ENCODE measurements around the gene EHBP1.
"Not testable (repeated sequence)": the region's sequence is repeated elsewhere in the genome, so short reads cannot be mapped to it uniquely, and the experiment has no call there.

Gene EHBP1

DNA sequence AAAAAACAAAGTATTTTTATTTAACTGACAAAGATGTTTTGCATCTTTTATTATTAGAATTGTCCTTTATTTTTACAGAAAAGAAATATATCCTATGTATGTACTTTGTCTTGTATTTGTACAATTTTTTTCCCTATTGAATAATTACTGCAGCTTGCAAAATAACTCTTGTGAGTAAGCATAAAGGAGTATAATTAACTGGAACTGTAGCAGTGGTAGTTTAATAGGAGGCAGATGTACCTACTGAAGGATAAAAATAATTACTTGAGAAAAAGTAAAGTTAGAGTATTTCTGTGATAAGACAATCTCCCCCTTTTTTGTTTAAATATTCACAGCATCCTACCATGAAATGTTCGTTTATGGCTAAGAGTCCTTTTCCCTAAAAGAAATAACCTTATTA, 34.7 kb downstream of the EHBP1 start:
- peaks cover 6% of the 10 kb centered on the region for H3K36me3 Mint-ChIP-seq
- no peaks in the 10 kb centered on the region for H3K9me3 Mint-ChIP-seq
- ATAC-seq = no peak
- peaks cover 63% of the 10 kb centered on the region for H3K4me1 Mint-ChIP-seq
- H3K27me3 Mint-ChIP-seq = no peaks in the 10 kb centered on the region
- H3K4me3 Mint-ChIP-seq = no peak overlapping the region
- H3K27ac Mint-ChIP-seq = no peak overlapping the region

DNA sequence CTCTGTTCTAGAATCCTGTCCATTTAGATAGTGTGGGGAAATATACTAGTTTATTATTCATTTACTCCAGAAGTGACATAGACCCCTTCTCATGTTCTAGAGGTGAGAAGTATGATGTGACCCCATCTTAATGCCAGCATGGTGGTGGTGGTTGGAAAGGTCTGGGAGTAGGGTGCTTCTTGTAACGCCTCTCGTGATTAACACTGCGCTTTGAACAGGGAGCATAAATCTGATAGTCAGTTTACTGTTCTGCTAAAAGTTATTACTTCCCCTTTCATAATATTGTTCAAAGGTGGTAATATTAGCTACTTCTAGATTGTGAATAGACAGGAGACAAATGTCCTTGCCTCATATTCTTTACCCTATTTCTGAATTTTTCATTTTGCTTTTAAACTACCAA, 35.6 kb downstream of the EHBP1 start:
- Mint-ChIP-seq H3K36me3 (peaks cover 6% of the 10 kb centered on the region), H3K27me3 (no peaks in the 10 kb centered on the region), H3K4me1 (peaks cover 60% of the 10 kb centered on the region), H3K9me3 (no peaks in the 10 kb centered on the region), H3K27ac (no peak overlapping the region), H3K4me3 (no peak overlapping the region)
- no peak for ATAC-seq

DNA sequence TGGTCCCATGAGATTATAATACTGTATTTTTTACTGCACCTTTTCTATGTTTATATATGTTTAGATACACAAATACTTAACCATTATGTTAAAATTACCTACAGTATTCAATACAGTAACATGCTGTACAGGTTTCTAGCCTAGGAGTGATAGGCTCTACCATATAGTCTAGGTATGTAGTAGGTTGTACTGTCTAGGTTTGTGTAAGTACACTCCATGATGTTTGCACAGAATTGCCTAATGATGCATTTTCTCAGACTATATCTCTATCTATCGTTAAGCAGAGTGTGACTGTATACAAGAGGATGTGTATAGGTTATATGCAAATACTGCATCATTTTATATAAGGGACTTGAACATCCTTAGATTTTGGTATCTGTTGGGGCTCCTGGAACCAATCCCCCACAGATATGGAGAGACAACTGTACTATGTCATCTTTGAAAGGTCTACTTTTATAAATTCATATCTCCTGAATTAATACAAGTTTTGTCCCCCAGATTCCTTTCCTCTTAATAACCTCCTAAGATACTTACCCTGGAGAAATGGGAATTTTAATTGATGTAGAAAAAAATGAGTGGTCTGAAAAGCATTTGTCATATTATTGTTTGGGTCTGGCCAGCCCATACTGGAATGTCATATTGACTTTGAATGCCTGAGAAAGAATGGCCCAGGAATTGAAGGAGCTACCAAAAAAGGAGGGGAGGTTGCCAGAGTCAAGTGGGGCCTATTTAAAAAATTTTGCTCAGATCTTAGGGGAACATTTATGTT, 36.6 kb downstream of the EHBP1 start:
- H3K27ac Mint-ChIP-seq = no peak overlapping the region
- no peaks in the 10 kb centered on the region for H3K9me3 Mint-ChIP-seq
- no peaks in the 10 kb centered on the region for H3K27me3 Mint-ChIP-seq
- no peaks in the 10 kb centered on the region for H3K36me3 Mint-ChIP-seq
- no peak for ATAC-seq
- H3K4me3 Mint-ChIP-seq = no peak overlapping the region
- peaks cover 56% of the 10 kb centered on the region for H3K4me1 Mint-ChIP-seq

DNA sequence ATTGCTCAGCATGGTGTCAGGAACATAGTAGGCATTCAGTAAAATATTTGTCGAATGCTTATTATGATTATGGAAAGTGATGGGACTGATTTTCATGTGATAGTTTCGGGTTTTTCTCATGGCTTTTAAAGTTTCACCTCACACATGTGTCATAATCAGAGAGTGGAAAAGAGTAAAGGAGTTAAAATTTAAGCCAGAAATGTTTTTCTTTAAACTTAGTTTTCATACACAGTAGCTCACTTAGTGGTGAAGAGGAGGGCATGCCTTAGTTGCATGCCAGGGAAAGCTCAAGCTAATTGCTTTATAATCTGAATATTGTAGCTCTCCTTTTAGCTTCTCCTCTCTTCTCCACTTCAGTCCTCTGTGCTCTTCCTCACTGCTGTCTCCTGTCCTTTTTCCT, 38.0 kb downstream of the EHBP1 start:
- Mint-ChIP-seq H3K9me3 (no peaks in the 10 kb centered on the region), H3K27me3 (no peaks in the 10 kb centered on the region), H3K27ac (no peak overlapping the region), H3K4me3 (no peak overlapping the region), H3K4me1 (peaks cover 46% of the 10 kb centered on the region), H3K36me3 (peaks cover 7% of the 10 kb centered on the region)
- no peak for ATAC-seq

DNA sequence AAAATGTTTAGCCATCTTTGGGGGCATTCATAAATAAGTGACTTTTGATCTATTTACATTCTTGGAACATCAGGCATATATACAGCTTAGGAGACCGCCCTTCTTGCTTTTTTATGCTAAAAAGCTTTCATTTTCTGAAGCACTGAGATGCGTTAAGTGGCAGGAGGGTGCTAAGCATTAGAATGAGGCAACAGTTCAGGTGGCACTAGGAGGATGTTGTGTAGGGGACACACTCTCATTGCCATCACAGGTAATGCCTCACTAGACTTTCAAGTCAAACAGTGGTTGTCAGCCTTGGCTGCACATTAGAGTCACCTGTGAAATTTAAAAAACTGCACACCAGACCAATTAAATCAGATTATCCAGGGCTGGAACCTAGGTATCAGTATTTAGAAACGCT, 39.1 kb downstream of the EHBP1 start:
- no peak overlapping the region for H3K27ac Mint-ChIP-seq

DNA sequence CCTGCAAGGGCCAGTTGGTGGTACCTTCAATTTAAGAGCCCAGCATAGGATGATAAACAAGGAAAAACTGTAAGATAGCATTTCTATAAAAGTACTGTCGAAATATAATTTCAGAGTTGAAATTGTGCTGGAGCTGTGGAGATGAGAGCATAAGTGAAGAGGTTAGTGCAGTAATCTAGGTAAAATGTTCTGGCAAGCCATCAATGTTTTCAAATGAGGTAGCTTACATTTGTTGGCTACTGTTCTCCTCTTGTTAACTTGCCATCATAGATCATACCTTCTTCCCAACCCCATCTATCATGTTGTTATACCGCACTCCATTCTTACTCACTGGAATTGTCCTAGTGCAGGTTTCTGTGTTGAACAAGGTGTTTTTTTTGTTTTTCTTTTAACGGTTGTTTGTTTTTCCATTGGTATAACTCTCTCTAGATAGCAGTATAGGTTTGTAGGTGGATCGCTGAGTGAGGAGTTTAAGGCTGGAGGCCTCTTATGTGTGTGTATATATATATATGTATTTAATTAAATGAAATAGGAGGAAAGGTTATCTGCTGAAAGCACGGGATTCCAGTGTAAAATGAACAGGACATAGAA, 40.5 kb downstream of the EHBP1 start:
- H3K27me3 Mint-ChIP-seq = no peaks in the 10 kb centered on the region
- H3K4me1 Mint-ChIP-seq = peaks cover 43% of the 10 kb centered on the region
- H3K36me3 Mint-ChIP-seq = peaks cover 26% of the 10 kb centered on the region
- ATAC-seq = no peak
- H3K4me3 Mint-ChIP-seq = no peak overlapping the region
- no peak overlapping the region for H3K27ac Mint-ChIP-seq
- H3K9me3 Mint-ChIP-seq = peaks cover 2% of the 10 kb centered on the region

More for the DNA sequence above, 39.1 kb downstream of the EHBP1 start:
- Mint-ChIP-seq H3K4me1 (peaks cover 37% of the 10 kb centered on the region), H3K27me3 (no peaks in the 10 kb centered on the region), H3K4me3 (no peak overlapping the region), H3K9me3 (peaks cover 2% of the 10 kb centered on the region), H3K36me3 (peaks cover 12% of the 10 kb centered on the region)
- no peak for ATAC-seq

DNA sequence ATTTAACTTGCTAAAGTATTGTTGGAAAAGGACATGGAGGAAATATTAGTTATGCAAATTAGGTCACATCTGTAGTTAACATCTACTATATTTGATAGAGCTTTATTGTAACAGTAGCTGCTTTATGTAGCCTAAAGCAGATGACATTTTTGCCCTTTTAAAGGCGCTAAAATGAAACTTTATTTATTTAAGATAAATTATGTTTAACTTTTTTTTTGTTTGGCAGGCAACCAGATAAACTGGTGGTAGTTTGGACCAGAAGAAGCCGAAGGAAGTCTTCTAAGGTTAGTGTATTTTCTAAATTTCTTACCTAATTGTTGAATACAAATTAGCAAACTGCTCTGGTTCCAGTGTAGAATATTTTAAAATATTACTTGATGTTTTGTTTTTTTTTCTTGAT, 41.7 kb downstream of the EHBP1 start:
- H3K9me3 Mint-ChIP-seq = peaks cover 2% of the 10 kb centered on the region
- peaks cover 49% of the 10 kb centered on the region for H3K4me1 Mint-ChIP-seq
- no peaks in the 10 kb centered on the region for H3K27me3 Mint-ChIP-seq
- H3K4me3 Mint-ChIP-seq = no peak overlapping the region
- H3K36me3 Mint-ChIP-seq = peaks cover 36% of the 10 kb centered on the region
- H3K27ac Mint-ChIP-seq = no peak overlapping the region
- no peak for ATAC-seq

DNA sequence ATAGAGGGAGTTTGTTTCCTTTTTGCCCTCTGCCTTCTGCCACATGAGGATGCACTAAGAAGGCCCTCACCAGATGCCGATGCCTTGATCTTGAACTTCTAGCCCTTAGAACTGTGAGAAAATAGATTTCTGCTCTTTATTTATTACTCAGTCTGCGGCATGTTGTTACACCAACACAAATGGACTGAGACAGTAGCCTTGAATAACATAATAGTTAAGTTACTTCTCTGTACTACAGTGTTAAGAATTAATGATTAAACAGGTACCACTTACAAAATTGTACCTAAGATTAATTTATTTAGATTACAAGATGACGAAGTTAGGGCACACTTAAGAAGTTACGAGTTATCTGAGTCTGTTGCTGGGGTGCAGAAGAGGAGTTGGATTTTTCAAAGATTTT, 42.4 kb downstream of the EHBP1 start:
- Mint-ChIP-seq H3K36me3 (peaks cover 43% of the 10 kb centered on the region), H3K9me3 (peaks cover 2% of the 10 kb centered on the region)
- no peak for ATAC-seq

DNA sequence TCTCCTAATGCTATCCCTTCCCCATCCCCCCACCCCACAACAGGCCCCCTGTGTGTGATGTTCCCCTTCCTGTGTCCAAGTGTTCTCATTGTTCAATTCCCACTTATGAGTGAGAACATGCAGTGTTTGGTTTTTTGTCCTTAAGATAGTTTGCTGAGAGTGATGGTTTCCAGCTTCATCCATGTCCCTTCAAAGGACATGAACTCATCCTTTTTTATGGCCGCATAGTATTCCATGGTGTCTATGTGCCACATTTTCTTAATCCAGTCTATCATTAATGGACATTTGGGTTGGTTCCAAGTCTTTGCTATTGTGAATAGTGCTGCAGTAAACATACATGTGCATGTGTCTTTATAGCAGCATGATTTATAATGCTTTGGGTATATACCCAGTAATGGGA, 43.6 kb downstream of the EHBP1 start:
- Mint-ChIP-seq H3K4me1 (peaks cover 42% of the 10 kb centered on the region), H3K36me3 (peaks cover 54% of the 10 kb centered on the region)
- H3K9me3 Mint-ChIP-seq, H3K27me3 Mint-ChIP-seq, ATAC-seq, H3K4me3 Mint-ChIP-seq, H3K27ac Mint-ChIP-seq: not testable (repeated sequence)

More for the DNA sequence above, 42.4 kb downstream of the EHBP1 start:
- Mint-ChIP-seq H3K4me3 (no peak overlapping the region), H3K27me3 (no peaks in the 10 kb centered on the region), H3K4me1 (peaks cover 52% of the 10 kb centered on the region), H3K27ac (no peak overlapping the region)

DNA sequence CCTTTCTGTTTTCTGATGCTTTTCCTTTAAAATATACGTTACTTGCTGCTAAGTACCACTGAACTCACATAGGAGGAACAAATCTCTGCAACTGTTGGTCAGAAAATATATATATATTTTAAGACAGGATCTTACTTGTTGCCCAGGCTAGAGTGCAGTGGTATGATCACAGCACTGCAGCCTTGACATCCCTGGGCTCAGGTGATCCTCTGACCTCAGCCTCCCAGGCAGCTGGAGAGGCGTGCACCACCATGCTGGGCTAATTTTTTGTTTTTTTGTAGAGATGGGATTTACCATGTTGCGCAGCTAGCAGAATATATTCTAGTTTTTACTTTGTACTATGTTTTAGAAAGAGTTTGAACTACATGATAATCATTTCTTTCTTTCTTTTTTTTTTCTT, 51.5 kb downstream of the EHBP1 start:
- Mint-ChIP-seq H3K27me3 (no peaks in the 10 kb centered on the region), H3K4me3 (no peak overlapping the region), H3K4me1 (peaks cover 4% of the 10 kb centered on the region), H3K36me3 (peaks cover 40% of the 10 kb centered on the region), H3K9me3 (peaks cover 3% of the 10 kb centered on the region), H3K27ac (no peak overlapping the region)
- no peak for ATAC-seq

DNA sequence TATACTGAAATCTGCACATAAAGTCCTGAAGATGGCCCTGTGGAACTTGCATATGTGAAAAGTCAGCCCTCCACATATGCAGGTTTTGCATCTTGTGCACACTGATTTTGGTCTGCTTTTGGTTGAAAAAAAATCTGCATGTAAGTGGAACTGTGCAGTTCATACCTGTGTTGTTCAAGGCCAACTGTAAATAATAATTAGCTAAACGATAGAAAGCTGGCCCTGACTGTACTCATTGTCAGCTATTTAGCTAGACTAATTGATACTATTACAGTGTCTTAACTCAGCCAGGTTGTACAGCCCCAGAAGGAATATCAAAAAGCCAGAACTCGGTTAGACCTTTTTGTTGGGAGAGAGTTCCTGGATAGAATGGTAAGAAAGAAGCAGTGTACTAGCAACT, 54.5 kb downstream of the EHBP1 start:
- Mint-ChIP-seq H3K9me3 (no peaks in the 10 kb centered on the region), H3K4me1 (no peaks in the 10 kb centered on the region), H3K27ac (no peak overlapping the region), H3K4me3 (no peak overlapping the region), H3K27me3 (no peaks in the 10 kb centered on the region), H3K36me3 (peaks cover 12% of the 10 kb centered on the region)
- ATAC-seq = no peak

DNA sequence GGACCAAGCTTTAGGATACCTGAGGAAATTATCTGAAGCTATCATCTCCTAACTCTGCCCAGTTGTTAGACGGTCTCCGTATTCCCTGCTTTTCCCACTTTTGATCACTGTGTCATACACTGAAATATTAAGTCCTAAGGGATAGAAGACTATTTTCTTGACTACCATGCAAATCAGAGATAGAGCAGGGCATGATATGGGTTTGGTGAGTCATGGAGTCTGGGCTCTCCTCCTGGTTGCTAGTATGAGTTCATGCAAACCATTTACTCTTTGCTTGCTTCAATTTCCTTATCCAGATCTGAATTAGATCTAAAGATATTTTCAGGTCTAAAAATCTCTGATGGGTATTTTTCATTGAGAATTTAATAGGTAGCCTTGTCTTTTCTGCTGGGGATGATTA, 55.0 kb downstream of the EHBP1 start:
- Mint-ChIP-seq H3K4me3 (no peak overlapping the region), H3K36me3 (peaks cover 7% of the 10 kb centered on the region), H3K4me1 (no peaks in the 10 kb centered on the region), H3K27ac (no peak overlapping the region), H3K9me3 (no peaks in the 10 kb centered on the region), H3K27me3 (no peaks in the 10 kb centered on the region)
- no peak for ATAC-seq

DNA sequence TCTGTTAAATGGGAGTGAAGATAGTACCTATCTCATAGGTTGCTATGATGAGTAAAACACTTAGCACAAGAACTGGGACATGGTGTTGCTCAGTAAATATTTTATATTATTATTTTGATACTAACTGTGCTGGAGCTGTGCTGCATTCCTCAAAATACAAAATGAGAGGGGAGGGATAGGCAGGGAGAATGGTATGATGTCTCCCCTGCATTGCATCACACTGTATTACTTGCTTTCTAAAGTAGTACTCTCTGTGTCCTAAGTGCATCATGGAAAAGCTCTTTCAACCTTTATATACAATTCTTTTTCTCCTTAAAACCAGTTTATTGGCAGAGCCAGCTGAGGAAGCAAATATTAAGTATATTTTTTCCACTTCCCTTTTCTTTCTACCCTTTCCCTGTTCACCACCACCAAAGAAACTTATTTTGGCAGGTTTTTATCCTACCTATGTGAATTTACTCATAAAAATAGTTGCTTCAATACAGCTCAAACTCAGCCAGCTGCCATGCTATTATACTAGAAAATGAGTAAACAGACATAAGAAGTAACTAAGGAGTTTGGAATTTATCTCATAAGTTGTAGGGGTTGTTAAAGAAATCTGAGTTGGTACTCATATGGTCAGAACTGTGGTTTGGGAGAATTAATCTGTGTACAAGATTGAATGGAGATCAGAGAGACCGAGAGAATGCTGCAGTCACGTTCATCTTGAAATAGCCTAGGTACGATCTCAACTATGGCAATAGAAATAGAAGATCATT, 60.3 kb downstream of the EHBP1 start:
- no peak overlapping the region for H3K4me3 Mint-ChIP-seq
- no peaks in the 10 kb centered on the region for H3K4me1 Mint-ChIP-seq
- H3K27ac Mint-ChIP-seq = no peak overlapping the region
- peaks cover 29% of the 10 kb centered on the region for H3K36me3 Mint-ChIP-seq
- no peaks in the 10 kb centered on the region for H3K27me3 Mint-ChIP-seq
- peaks cover 6% of the 10 kb centered on the region for H3K9me3 Mint-ChIP-seq
- ATAC-seq = no peak

DNA sequence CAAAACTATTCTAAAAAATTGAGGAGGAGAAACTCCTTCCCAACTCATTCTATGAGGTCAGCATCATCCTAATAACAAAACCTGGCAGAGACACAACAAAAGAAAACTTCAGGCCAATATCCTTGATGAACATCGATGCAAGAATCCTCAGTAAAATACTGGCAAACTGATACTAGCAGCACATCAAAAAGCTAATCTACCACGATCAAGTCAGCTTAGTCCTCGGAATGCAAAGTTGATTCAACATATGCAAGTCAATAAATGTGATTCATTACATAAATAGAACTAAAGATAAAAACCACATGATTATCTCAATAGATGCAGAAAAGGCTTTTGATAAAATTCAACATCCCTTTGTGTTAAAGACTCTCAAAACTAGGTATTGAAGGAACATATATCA, 63.1 kb downstream of the EHBP1 start:
- Mint-ChIP-seq H3K36me3 (peaks cover 26% of the 10 kb centered on the region), H3K9me3 (peaks cover 6% of the 10 kb centered on the region), H3K27ac (no peak overlapping the region), H3K4me1 (peaks cover 7% of the 10 kb centered on the region), H3K27me3 (no peaks in the 10 kb centered on the region), H3K4me3 (no peak overlapping the region)
- no peak for ATAC-seq

DNA sequence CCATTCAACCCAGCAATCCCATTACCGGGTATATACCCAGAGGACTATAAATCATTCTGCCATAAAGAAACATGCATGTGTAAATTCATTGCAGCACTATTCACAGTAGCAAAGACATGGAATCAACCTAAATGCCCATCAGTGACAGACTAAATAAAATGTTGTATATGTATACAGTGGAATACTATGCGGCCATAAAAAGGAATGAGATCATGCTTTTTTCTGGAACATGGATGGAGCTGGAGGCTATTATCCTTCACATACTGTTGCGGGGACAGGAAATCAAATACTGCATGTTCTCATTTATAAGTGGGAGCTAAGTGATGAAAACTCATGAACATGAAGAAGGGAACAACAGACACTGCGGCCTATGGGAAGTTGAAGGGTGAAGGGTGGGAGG, 65.1 kb downstream of the EHBP1 start:
- Mint-ChIP-seq H3K27me3 (no peaks in the 10 kb centered on the region), H3K4me1 (peaks cover 7% of the 10 kb centered on the region), H3K27ac (no peak overlapping the region), H3K36me3 (peaks cover 26% of the 10 kb centered on the region), H3K9me3 (peaks cover 6% of the 10 kb centered on the region), H3K4me3 (no peak overlapping the region)
- no peak for ATAC-seq

All from stimulated activated memory B cell treated with anti-CD40 and anti-IgM and Interleukin-4, amounts not matched to agents 10 μg/mL and 1 μg/mL and 100 μg/mL, for 72 hours (primary cell).